ENCODE results near the gene MGAT4A.

- TF ChIP-seq, protein P1, sequence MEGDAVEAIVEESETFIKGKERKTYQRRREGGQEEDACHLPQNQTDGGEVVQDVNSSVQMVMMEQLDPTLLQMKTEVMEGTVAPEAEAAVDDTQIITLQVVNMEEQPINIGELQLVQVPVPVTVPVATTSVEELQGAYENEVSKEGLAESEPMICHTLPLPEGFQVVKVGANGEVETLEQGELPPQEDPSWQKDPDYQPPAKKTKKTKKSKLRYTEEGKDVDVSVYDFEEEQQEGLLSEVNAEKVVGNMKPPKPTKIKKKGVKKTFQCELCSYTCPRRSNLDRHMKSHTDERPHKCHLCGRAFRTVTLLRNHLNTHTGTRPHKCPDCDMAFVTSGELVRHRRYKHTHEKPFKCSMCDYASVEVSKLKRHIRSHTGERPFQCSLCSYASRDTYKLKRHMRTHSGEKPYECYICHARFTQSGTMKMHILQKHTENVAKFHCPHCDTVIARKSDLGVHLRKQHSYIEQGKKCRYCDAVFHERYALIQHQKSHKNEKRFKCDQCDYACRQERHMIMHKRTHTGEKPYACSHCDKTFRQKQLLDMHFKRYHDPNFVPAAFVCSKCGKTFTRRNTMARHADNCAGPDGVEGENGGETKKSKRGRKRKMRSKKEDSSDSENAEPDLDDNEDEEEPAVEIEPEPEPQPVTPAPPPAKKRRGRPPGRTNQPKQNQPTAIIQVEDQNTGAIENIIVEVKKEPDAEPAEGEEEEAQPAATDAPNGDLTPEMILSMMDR (IDR thresholded peaks at IDR 0.05), result no peak
- TF ChIP-seq POLR2A (IDR thresholded peaks at IDR 0.05) (no peak), POLR2AphosphoS5 (IDR thresholded peaks at IDR 0.05; ENCODE audit: insufficient read depth in 1 of 2, low read depth in 1 of 2) (no peak)
Measured at GRCh38 chr2:98665677-98666076, 65.3 kb downstream of the MGAT4A start.

Data from vagina (tissue), 2 donors.